GM23338 (cell line): ENCODE results near the gene CHST11.

Experiments used
- CREB1 ChIP-seq: fragments of 250-450 bp; sonication (Bioruptor Pico); IDR thresholded peaks from 2 replicates; pipeline ENCODE4 v1.5.0; 2020; ENCODE audit warnings: low read depth, mild to moderate bottlenecking, moderate library complexity
- CTCF ChIP-seq, 2 experiments: fragments of 200-600 bp in 1 of 2; sonication (generic) in 1 of 2; conservative IDR thresholded peaks; 2 replicates each; pipeline versions ENCODE4 v1.5.1 to v1.6.1; 2016 to 2017; ENCODE audit warnings: antibody characterized with exemption in 2 of 2, low read depth in 2 of 2, mild to moderate bottlenecking in 2 of 2, moderate library complexity in 1 of 2
- EZH2 ChIP-seq: fragments of 200-600 bp; sonication (generic); IDR thresholded peaks from one replicate; pipeline ENCODE4 v1.8.0; 2017; ENCODE audit warnings: antibody characterized with exemption, mild to moderate bottlenecking, low read depth; ENCODE audit not compliant: unreplicated experiment
- EZH2phosphoT487 ChIP-seq: fragments of 200-600 bp; sonication (generic); IDR thresholded peaks from one replicate; pipeline ENCODE4 v1.8.1; 2018; ENCODE audit warnings: antibody characterized with exemption; ENCODE audit not compliant: unreplicated experiment
- JUNB ChIP-seq: IDR thresholded peaks from one replicate; pipeline ENCODE4 v1.6.1; 2016; ENCODE audit warnings: antibody characterized with exemption; ENCODE audit not compliant: unreplicated experiment
- NANOG ChIP-seq: IDR thresholded peaks from 2 replicates; pipeline ENCODE4 v1.6.1; 2016; ENCODE audit warnings: antibody characterized with exemption, borderline replicate concordance
- POLR2AphosphoS5 ChIP-seq: IDR thresholded peaks from 2 replicates; pipeline ENCODE4 v1.6.1; 2016; ENCODE audit warnings: antibody characterized with exemption, low read depth
- ZNF114 ChIP-seq: fragments of 250-450 bp; sonication (Bioruptor Pico); IDR thresholded peaks from 2 replicates; pipeline ENCODE4 v1.5.0; 2020; ENCODE audit warnings: mild to moderate bottlenecking, moderate library complexity

- TF ChIP-seq POLR2AphosphoS5 (no peak), CTCF (conservative IDR thresholded peaks at IDR 0.05; ENCODE audit: low read depth in 2 of 2) (no peak), JUNB (no peak), ZNF114 (CRISPR knock-in tag) (no peak), EZH2phosphoT487 (no peak), NANOG (no peak), EZH2 (no peak), CREB1 (CRISPR knock-in tag) (no peak)
Observed at GRCh38 chr12:104436790-104437189, 20.0 kb upstream of the CHST11 start.
